AG09309 (cell line): ENCODE measurements around the gene LHX1.

Source experiments
- DNase-seq: peaks from one replicate; pipeline ENCODE4 v3.0.0-alpha.2; 2010; ENCODE audit warnings: low read depth
- H3K4me3 ChIP-seq: 2 replicates; pipeline ENCODE4 v1.5.1; 2011; ENCODE audit warnings: mild to moderate bottlenecking, low read depth, low read length, moderate library complexity; ENCODE audit not compliant: control insufficient read depth
- TF ChIP-seq, protein P1 (sequence below): IDR thresholded peaks from 2 replicates; pipeline ENCODE4 v1.5.1; 2011; ENCODE audit warnings: mild to moderate bottlenecking, low read depth, low read length, inconsistent platforms; ENCODE audit not compliant: insufficient read depth, control insufficient read depth; ENCODE audit errors: missing control alignments

Gene LHX1

DNA sequence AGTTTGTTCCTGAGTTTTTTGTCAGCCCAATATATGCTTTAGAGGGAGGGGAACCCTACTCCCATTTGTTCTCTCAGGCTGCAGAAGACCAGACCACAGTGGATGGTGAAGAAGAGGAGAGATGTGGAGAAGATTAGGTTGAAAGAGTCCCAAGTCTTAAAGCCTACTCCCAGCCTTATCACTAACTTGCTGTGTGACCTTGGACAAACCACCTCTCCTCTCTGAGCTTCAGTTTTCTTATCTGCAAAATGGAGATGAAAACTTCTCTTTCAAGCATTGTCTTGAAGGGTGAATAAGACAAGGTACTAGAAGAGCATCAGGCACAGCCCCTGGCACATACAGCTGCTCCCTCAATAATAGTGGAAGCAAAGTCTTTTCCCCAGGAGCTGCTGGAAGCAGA lies 15.1 kb upstream of the LHX1 start:
- TF ChIP-seq, protein P1, sequence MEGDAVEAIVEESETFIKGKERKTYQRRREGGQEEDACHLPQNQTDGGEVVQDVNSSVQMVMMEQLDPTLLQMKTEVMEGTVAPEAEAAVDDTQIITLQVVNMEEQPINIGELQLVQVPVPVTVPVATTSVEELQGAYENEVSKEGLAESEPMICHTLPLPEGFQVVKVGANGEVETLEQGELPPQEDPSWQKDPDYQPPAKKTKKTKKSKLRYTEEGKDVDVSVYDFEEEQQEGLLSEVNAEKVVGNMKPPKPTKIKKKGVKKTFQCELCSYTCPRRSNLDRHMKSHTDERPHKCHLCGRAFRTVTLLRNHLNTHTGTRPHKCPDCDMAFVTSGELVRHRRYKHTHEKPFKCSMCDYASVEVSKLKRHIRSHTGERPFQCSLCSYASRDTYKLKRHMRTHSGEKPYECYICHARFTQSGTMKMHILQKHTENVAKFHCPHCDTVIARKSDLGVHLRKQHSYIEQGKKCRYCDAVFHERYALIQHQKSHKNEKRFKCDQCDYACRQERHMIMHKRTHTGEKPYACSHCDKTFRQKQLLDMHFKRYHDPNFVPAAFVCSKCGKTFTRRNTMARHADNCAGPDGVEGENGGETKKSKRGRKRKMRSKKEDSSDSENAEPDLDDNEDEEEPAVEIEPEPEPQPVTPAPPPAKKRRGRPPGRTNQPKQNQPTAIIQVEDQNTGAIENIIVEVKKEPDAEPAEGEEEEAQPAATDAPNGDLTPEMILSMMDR = no peak
- DNase-seq = no peak
- H3K4me3 ChIP-seq = no peak overlapping the region

DNA sequence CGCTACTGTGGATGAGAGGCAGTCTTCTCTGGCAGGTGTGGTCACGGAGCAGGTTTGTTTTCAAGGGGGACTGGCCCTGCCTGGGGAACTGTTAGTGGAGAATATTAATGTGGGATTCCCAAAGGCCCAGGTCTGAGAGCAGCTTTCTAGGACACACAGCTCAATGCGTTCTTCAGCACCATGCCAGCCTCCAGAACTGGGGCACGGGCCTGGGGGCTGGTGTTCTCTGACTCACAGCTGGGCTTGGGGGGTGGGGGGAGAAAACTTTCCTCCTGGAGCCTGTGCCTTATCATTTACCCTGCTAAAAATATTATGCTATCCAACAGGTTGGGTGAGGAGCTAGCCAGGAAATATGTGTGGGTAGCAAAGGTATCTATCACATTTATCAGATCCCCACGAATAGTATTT lies 13.5 kb upstream of the LHX1 start:
- DNase-seq = no peak
- no peak overlapping the region for H3K4me3 ChIP-seq
- TF ChIP-seq, protein P1 = no peak

DNA sequence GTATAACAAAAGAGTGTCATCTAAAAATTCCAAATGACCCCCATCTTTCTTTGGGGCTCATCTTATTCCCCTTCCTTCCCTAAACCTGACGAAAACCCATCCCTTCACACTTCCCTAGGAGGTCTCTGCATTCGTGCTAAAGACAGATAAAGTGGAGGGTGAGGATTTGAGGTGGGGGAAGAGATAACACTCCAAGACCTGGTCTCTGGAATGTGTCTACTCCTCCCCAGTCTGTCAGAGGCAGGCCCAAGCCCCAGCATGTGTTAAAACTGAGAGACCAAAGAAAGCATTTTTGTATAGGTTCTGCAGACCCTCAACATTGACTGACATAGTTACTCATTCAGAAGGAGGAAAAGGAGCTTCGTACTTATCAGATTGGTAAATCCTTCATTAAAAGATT lies 11.0 kb upstream of the LHX1 start:
- TF ChIP-seq, protein P1 = no peak
- H3K4me3 ChIP-seq = no peak overlapping the region

DNA sequence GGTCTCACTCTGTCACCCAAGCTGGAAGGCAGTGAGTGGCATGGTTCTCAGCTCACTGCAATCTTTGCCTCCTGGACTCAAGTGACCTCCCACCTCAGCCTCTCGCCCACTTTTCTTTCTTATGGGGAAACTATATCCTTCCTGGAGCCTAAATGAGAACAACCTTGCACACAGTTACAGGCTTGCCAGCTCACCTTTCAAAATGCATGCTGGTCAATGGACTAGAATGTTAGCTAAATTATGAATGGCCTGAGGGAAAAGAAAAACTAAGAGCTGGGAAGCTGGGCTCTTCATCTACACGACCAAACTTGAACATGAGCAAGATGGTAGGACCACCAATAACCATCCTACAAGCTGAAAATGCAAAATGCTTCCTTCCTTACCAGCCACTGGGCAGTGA lies 10.6 kb upstream of the LHX1 start:
- DNase-seq = no peak
- no peak overlapping the region for H3K4me3 ChIP-seq
- TF ChIP-seq, protein P1 = no peak

More for the DNA sequence above, 11.0 kb upstream of the LHX1 start:
- DNase-seq = no peak

DNA sequence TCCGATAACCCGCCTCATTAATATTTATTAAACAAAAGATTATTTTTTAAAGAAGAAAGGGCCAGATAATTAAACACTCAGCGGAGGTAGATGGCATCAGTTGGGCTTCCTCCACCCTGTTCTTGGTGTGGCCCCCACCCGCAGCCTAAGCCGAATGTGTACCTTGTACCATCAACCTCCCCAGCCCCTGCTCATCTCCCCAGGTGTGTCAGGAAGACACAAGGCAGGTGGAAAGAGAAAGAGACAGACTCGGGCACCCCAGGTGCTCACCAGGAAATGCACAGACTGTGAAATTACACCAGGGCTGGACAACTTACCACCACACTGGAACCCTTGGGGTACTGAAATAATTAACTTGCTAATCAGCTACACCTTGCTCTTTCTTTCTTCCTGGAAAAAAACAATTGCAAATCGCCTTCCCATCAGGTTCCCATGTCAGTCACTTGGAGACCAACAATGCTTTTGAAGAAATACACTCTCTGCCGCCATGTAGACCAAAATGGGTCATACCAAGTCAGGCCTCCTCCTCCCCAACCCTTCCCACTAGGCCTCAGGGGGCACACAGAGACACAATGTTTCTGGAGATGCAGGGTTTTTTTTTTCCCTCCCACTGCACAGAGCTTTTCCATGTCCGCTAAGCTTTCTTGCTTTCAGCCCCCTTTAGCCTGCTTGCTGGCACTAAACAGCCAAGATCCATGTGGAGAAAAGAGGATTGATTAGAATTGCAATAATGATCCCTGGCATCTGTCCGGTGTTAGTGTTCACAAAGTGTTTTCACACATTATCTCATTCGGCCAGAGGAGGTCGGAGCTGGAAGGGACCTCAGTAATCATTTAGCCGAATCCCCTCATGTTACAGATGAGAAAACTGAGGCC lies 8.6 kb upstream of the LHX1 start:
- H3K4me3 ChIP-seq = no peak overlapping the region
- no peak for DNase-seq
- TF ChIP-seq, protein P1 = no peak

DNA sequence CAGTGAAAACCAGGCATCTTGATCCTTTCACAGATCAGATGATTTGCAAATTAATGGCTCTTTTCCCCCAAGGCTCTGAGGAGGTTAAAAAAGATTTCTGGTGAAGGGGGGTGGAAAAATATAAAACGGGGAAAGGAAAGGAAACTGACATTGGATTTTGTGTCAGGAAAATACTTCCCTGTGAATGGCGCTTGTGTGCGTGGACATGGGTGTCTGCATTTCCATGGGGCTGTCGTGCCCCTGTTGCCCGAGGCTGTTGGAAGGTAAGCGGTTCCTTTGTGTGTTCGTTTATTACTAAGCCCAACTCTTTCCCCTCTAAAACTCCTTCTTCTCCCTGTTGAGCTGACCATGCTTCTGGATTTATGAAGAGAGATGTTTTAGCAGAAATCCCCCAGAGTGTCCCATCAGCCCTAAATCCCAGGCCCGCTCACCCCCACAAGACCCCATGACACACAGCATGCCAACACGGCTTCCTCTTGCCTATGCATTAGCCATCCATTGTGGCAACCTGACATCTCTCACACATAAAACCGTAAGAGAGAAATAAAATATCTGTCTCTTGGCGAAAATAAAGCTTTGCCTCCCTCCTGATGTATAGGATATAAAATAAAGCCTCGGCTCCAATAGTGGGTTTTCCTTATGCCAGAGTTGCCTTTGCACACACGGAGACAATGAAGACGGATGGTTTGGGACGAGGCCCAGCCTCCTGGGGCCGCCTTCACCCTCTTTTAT lies 7.3 kb upstream of the LHX1 start:
- TF ChIP-seq, protein P1 = no peak
- no peak for DNase-seq
- no peak overlapping the region for H3K4me3 ChIP-seq
